Stimulated activated CD4-positive, alpha-beta T cell treated with anti-CD3 and anti-CD28 coated beads, Interleukin-15, amount 100 ng/mL, for 1 hour (primary cell): ENCODE data around the gene CCDC102B.
"Not testable (repeated sequence)": the region's sequence is repeated elsewhere in the genome, so short reads cannot be mapped to it uniquely, and the experiment has no call there.

Experiments used
- DNase-seq, 2 donors: peaks; one replicate each; pipeline ENCODE4 v3.0.0-alpha.2; 2020; ENCODE audit warnings: low read depth in 1 of 2, low spot score in 1 of 2

Gene CCDC102B

GRCh38 chr18:68893354-68893753 lies 95.5 kb downstream of the CCDC102B start:
- no peak for DNase-seq

GRCh38 chr18:68897286-68897685 lies 99.4 kb downstream of the CCDC102B start:
- no peak for DNase-seq

GRCh38 chr18:68909579-68909978 lies 111.7 kb downstream of the CCDC102B start:
- no peak for DNase-seq

GRCh38 chr18:68915061-68915460 lies 117.2 kb downstream of the CCDC102B start:
- DNase-seq: no peak

GRCh38 chr18:68916734-68917133 lies 118.9 kb downstream of the CCDC102B start:
- no peak for DNase-seq

GRCh38 chr18:68918216-68918615 lies 120.3 kb downstream of the CCDC102B start:
- no peak for DNase-seq

GRCh38 chr18:68919900-68920299 lies 122.0 kb downstream of the CCDC102B start:
- no peak for DNase-seq

- no peak for DNase-seq
These were observed 124.5 kb downstream of the CCDC102B start for GRCh38 chr18:68922392-68922791.

GRCh38 chr18:68925268-68925667 lies 127.4 kb downstream of the CCDC102B start:
- DNase-seq: no peak

- DNase-seq: no peak
These were observed 131.1 kb downstream of the CCDC102B start for GRCh38 chr18:68928762-68929675.

GRCh38 chr18:68935686-68936085 lies 137.8 kb downstream of the CCDC102B start:
- DNase-seq: no peak

- no peak for DNase-seq
These were observed 139.2 kb downstream of the CCDC102B start for GRCh38 chr18:68937029-68937599.

- no peak for DNase-seq
These were observed 142.2 kb downstream of the CCDC102B start for GRCh38 chr18:68940039-68940438.

GRCh38 chr18:68940754-68941153 lies 142.9 kb downstream of the CCDC102B start:
- DNase-seq: no peak

GRCh38 chr18:68942230-68942629 lies 144.3 kb downstream of the CCDC102B start:
- no peak for DNase-seq

GRCh38 chr18:68943861-68944260 lies 146.0 kb downstream of the CCDC102B start:
- DNase-seq: not testable (repeated sequence)

- DNase-seq: no peak
These were observed 146.4 kb downstream of the CCDC102B start for GRCh38 chr18:68944330-68944729.

GRCh38 chr18:68944826-68945225 lies 146.9 kb downstream of the CCDC102B start:
- no peak for DNase-seq

GRCh38 chr18:68948622-68949021 lies 150.7 kb downstream of the CCDC102B start:
- no peak for DNase-seq

GRCh38 chr18:68954738-68955137 lies 156.9 kb downstream of the CCDC102B start:
- no peak for DNase-seq

GRCh38 chr18:68956650-68957049 lies 158.8 kb downstream of the CCDC102B start:
- DNase-seq: no peak

GRCh38 chr18:68960355-68960754 lies 162.5 kb downstream of the CCDC102B start:
- DNase-seq: no peak

- no peak for DNase-seq
These were observed 164.7 kb downstream of the CCDC102B start for GRCh38 chr18:68962623-68963022.
